Endothelial cell (in vitro differentiated cells): ENCODE data around the gene FGF12. TPM values are rescaled to one million over a fixed set of nuclear protein-coding genes. Genes with fewer than 3 reads are reported as not detected.

Experiments used
- DNase-seq: peaks from one replicate; pipeline ENCODE4 v3.0.0; 2021; ENCODE audit warnings: low spot score
- H3K27ac Mint-ChIP-seq: one replicate; pipeline ENCODE4 v1.8.0; 2021; ENCODE audit warnings: mixed read lengths, inconsistent platforms; ENCODE audit not compliant: unreplicated experiment
- H3K27me3 Mint-ChIP-seq: one replicate; pipeline ENCODE4 v1.8.0; 2021; ENCODE audit warnings: mild to moderate bottlenecking, moderate library complexity, mixed read lengths, inconsistent platforms; ENCODE audit not compliant: unreplicated experiment
- H3K36me3 Mint-ChIP-seq: one replicate; pipeline ENCODE4 v1.8.0; 2021; ENCODE audit warnings: mild to moderate bottlenecking, low read depth, mixed read lengths, inconsistent platforms; ENCODE audit not compliant: unreplicated experiment
- H3K4me1 Mint-ChIP-seq: one replicate; pipeline ENCODE4 v1.8.0; 2021; ENCODE audit warnings: mild to moderate bottlenecking, mixed read lengths, inconsistent platforms; ENCODE audit not compliant: unreplicated experiment
- H3K4me3 Mint-ChIP-seq: one replicate; pipeline ENCODE4 v1.8.0; 2021; ENCODE audit warnings: mild to moderate bottlenecking, mixed read lengths, inconsistent platforms; ENCODE audit not compliant: unreplicated experiment
- H3K9me3 Mint-ChIP-seq: one replicate; pipeline ENCODE4 v1.8.0; 2021; ENCODE audit warnings: mixed read lengths, inconsistent platforms; ENCODE audit not compliant: unreplicated experiment
- CTCF ChIP-seq: fragments of 200-600 bp; sonication (generic); IDR thresholded peaks from one replicate; pipeline ENCODE4 v1.5.0; 2021; ENCODE audit warnings: antibody characterized with exemption; ENCODE audit not compliant: unreplicated experiment
- total RNA-seq: library from RNA; stranded (reverse); fragmentation: NEBNext Ultra II Directional; extraction: Animal tissue kit (Norgen Biotek cat#: 25700); gene quantifications from one replicate; pipeline ENCODE4 v1.2.1, GENCODE V29; 2021; ENCODE audit not compliant: unreplicated experiment

Gene FGF12
- total RNA-seq, 1 donor from 2014 or later: 19.1 TPM

DNA sequence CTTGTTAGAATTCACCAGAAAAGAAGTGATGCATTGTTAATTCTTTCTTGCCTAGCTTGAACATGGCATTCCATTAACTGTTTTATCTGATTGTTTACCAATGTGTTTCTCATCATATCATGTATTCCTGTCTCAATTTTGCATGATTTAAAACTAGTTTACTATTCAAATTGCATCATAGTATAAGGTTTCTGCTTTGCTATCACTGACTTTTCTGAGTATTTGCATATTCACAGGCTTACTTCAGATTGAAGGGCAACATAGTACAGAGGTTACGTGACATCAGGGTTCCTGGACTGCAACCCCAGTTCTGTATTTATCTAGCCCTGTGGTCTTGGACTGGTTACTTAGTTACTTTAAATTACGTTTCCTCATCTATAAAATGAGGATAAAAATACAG, 561.8 kb downstream of the FGF12 start:
- no peak for DNase-seq
- H3K4me1 Mint-ChIP-seq: peaks cover 38% of the 10 kb centered on the region
- no peak for TF ChIP-seq CTCF
- no peaks in the 10 kb centered on the region for H3K9me3 Mint-ChIP-seq
- no peak overlapping the region for H3K27ac Mint-ChIP-seq
- no peaks in the 10 kb centered on the region for H3K27me3 Mint-ChIP-seq
- no peaks in the 10 kb centered on the region for H3K36me3 Mint-ChIP-seq
- no peak overlapping the region for H3K4me3 Mint-ChIP-seq

DNA sequence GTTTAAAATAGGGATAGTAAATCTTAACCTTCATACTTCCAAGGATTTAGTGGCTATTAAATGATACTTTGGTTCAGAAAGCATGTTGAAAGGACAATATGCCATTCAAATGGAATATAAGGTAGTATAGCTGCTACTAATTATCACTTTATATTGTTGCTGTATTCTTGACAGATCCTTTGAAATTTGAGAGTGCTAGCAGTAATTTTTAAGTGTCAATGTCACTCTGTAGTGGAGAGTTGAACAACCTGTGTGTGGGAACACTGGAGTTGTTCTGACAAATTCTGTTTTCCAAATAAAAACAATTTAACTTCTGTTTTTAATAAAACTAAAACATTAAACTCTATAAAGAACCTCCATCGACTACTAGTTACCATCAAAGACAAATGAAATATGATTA, 565.7 kb downstream of the FGF12 start:
- H3K4me1 Mint-ChIP-seq: peaks cover 24% of the 10 kb centered on the region
- H3K27me3 Mint-ChIP-seq: no peaks in the 10 kb centered on the region
- no peaks in the 10 kb centered on the region for H3K36me3 Mint-ChIP-seq
- H3K9me3 Mint-ChIP-seq: no peaks in the 10 kb centered on the region
- TF ChIP-seq CTCF: no peak
- H3K27ac Mint-ChIP-seq: no peak overlapping the region
- no peak for DNase-seq
- no peak overlapping the region for H3K4me3 Mint-ChIP-seq

- no peak for DNase-seq
- H3K36me3 Mint-ChIP-seq: no peaks in the 10 kb centered on the region
- H3K27ac Mint-ChIP-seq: no peak overlapping the region
- H3K9me3 Mint-ChIP-seq: no peaks in the 10 kb centered on the region
- no peak overlapping the region for H3K4me3 Mint-ChIP-seq
- H3K27me3 Mint-ChIP-seq: no peaks in the 10 kb centered on the region
- H3K4me1 Mint-ChIP-seq: peaks cover 22% of the 10 kb centered on the region
- no peak for TF ChIP-seq CTCF
Measured at GRCh38 chr3:192156382-192156781, 571.0 kb downstream of the FGF12 start.

DNA sequence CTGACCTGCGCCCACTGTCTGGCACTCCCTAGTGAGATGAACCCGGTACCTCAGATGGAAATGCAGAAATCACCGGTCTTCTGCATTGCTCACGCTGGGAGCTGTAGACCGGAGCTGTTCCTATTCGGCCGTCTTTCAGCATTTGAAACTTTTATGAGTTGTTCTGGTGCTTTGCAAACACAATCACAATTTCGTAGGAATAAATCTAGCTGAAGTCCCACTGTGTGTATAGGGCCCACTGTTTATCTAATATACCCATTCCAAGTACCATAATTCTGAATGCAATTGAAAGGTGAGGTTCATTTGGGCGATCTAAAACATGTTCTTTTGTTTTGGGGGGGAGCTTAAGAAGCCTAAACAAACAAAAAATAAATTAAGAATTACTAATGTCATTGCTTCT, 572.1 kb downstream of the FGF12 start:
- no peaks in the 10 kb centered on the region for H3K36me3 Mint-ChIP-seq
- H3K4me1 Mint-ChIP-seq: peaks cover 22% of the 10 kb centered on the region
- no peak for TF ChIP-seq CTCF
- no peak for DNase-seq
- no peak overlapping the region for H3K27ac Mint-ChIP-seq
- H3K4me3 Mint-ChIP-seq: peak overlapping the region; percentile 82
- no peaks in the 10 kb centered on the region for H3K27me3 Mint-ChIP-seq
- H3K9me3 Mint-ChIP-seq: no peaks in the 10 kb centered on the region

DNA sequence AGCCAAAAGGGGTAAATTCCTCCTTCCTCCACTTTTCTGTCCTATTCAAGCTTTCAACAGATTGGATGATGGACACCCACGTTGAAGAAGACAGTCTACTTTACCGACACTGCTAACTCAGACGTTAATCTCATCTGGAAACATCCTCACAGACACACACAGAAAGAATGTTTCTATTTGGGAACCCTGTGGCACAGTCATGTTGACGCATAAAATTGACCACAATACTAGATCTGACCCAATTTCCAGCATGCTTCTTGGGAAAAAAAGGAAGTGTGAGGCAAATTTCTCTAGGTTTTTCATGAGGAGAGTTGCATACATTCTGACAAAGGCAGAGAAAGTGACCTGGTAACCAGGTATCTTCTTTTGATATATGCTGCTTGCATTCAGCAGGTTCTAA, 594.1 kb downstream of the FGF12 start:
- TF ChIP-seq CTCF: no peak
- Mint-ChIP-seq H3K9me3 (no peaks in the 10 kb centered on the region), H3K36me3 (no peaks in the 10 kb centered on the region), H3K27ac (no peak overlapping the region), H3K27me3 (no peaks in the 10 kb centered on the region), H3K4me3 (no peak overlapping the region), H3K4me1 (no peaks in the 10 kb centered on the region)
- no peak for DNase-seq
